Activated B cell treated with CpG ODN at 0.5 μM for 24 hours (primary cell): ENCODE results near the gene LZTS2. TPM values are rescaled to one million over a fixed set of nuclear protein-coding genes. Genes with fewer than 3 reads are reported as not detected.

Source experiments
- ATAC-seq: fragments of 200-7000 bp; cut with Tn5 transposase; one replicate; pipeline ENCODE4 v1.10.0; 2021; ENCODE audit warnings: low read depth, mild to moderate bottlenecking, moderate library complexity
- CTCF ChIA-PET: fragments of 350-600 bp; sonication (Branson Sonifier 250); formaldehyde crosslinking; loops from one replicate; lab custom pipeline; 2021; ENCODE audit warnings: antibody characterized with exemption; lab: Charles Lee
- POLR2A ChIA-PET: fragments of 350-600 bp; sonication (Branson Sonifier 250); formaldehyde crosslinking; loops from one replicate; lab custom pipeline; 2021; ENCODE audit warnings: antibody characterized with exemption; lab: Charles Lee
- DNase-seq: peaks from one replicate; pipeline ENCODE4 v3.0.0; 2022
- H3K27ac Mint-ChIP-seq: one replicate; pipeline ENCODE4 v1.8.0; 2020; ENCODE audit warnings: mixed read lengths
- H3K27me3 Mint-ChIP-seq: one replicate; pipeline ENCODE4 v1.8.0; 2021; ENCODE audit warnings: mixed read lengths
- H3K36me3 Mint-ChIP-seq: one replicate; pipeline ENCODE4 v1.8.0; 2021; ENCODE audit warnings: low read depth, mixed read lengths
- H3K4me1 Mint-ChIP-seq: one replicate; pipeline ENCODE4 v1.8.0; 2021; ENCODE audit warnings: mixed read lengths
- H3K4me3 Mint-ChIP-seq: one replicate; pipeline ENCODE4 v1.8.0; 2020; ENCODE audit warnings: mild to moderate bottlenecking, mixed read lengths
- H3K9me3 Mint-ChIP-seq: one replicate; pipeline ENCODE4 v1.8.0; 2020; ENCODE audit warnings: mixed read lengths
- CTCF ChIP-seq: fragments of 200-600 bp; IDR thresholded peaks from one replicate; pipeline ENCODE4 v1.8.0; 2022; ENCODE audit warnings: antibody characterized with exemption, mild to moderate bottlenecking
- intact Hi-C: fragments of 100-400 bp; cut with micrococcal nuclease; formaldehyde crosslinking; loops from one replicate; pipeline ENCODE4 v1.15.1; 2024
- total RNA-seq: library from RNA; stranded (reverse); gene quantifications from 2 replicates; pipeline ENCODE4 v1.2.3, GENCODE V29; 2022

LZTS2 gene
- total RNA-seq, 1 donor from 2014 or later = 14.9 TPM

- peaks cover 25% of the 10 kb centered on the region for H3K36me3 Mint-ChIP-seq
- intact Hi-C loops = loop anchor here (1.0 to 5.0 kb wide), 9 partner anchors 10 to 1645 kb away; partner anchors contain the start of genes HIF1AN, KAZALD1, MRPL43 and PDZD7
- peak; percentile 51 for TF ChIP-seq CTCF
- ChIA-PET POLR2A (interaction anchor here (0.6 to 4.5 kb wide), 12 partner anchors 11 to 1717 kb away, joined by 3 to 54 read pairs (median 4); partner anchors contain the start of genes ARL3, HIF1AN, KAZALD1 and MRPL43), CTCF (interaction anchor here (0.7 to 3.3 kb wide), 10 partner anchors 9 to 172 kb away, joined by 3 to 34 read pairs (median 6); partner anchors contain the start of genes KAZALD1, MRPL43, PDZD7 and SFXN3)
- H3K4me3 Mint-ChIP-seq = peak overlapping the region; percentile 87
- H3K27ac Mint-ChIP-seq = peak overlapping the region; percentile 94
- DNase-seq (peak; percentile 77), ATAC-seq (peak; percentile 35)
- no peaks in the 10 kb centered on the region for H3K9me3 Mint-ChIP-seq
- no peaks in the 10 kb centered on the region for H3K27me3 Mint-ChIP-seq
- H3K4me1 Mint-ChIP-seq = peaks cover 30% of the 10 kb centered on the region
These were observed 2.0 kb upstream of the LZTS2 start for GRCh38 chr10:100997360-100998182.

GRCh38 chr10:100998183-100998990, 1.2 kb upstream of the LZTS2 start:
- H3K9me3 Mint-ChIP-seq = no peaks in the 10 kb centered on the region
- DNase-seq = peak; percentile 60
- ChIA-PET POLR2A (interaction anchor here (0.6 to 4.5 kb wide), 11 partner anchors 11 to 1716 kb away, joined by 3 to 54 read pairs (median 4); partner anchors contain the start of genes ARL3, HIF1AN, KAZALD1 and MRPL43), CTCF (interaction anchor here (0.9 to 3.3 kb wide), 9 partner anchors 9 to 172 kb away, joined by 3 to 34 read pairs (median 7); partner anchors contain the start of genes KAZALD1, MRPL43 and TWNK)
- TF ChIP-seq CTCF = no peak
- H3K4me3 Mint-ChIP-seq = peak overlapping the region; percentile 87
- peak; percentile 26 for ATAC-seq
- H3K27me3 Mint-ChIP-seq = no peaks in the 10 kb centered on the region
- H3K27ac Mint-ChIP-seq = peak overlapping the region; percentile 88
- peaks cover 30% of the 10 kb centered on the region for H3K4me1 Mint-ChIP-seq
- intact Hi-C loops = loop anchor here (2.0 to 5.0 kb wide), 5 partner anchors 32 to 1644 kb away; partner anchors contain the start of genes HIF1AN, PDZD7, SFXN3 and TRIM8
- H3K36me3 Mint-ChIP-seq = peaks cover 20% of the 10 kb centered on the region

GRCh38 chr10:100998991-100999741, 442 bp upstream of the LZTS2 start:
- intact Hi-C loops = loop anchor here (1.0 to 5.0 kb wide), 6 partner anchors 14 to 1643 kb away; partner anchors contain the start of genes HIF1AN, PDZD7, SFXN3 and TRIM8
- peak; percentile 85 for DNase-seq
- POLR2A ChIA-PET = interaction anchor here (1.2 to 4.5 kb wide), 3 partner anchors 12 to 32 kb away, joined by 3 to 54 read pairs (median 7); partner anchors contain the start of genes MRPL43, PDZD7, SFXN3 and TWNK

More at GRCh38 chr10:100998991-100999741, 442 bp upstream of the LZTS2 start:
- H3K27me3 Mint-ChIP-seq = no peaks in the 10 kb centered on the region
- TF ChIP-seq CTCF = peak; percentile 80
- H3K9me3 Mint-ChIP-seq = no peaks in the 10 kb centered on the region
- H3K4me1 Mint-ChIP-seq = peaks cover 30% of the 10 kb centered on the region
- H3K4me3 Mint-ChIP-seq = peak overlapping the region; percentile 87
- peak overlapping the region; percentile 88 for H3K27ac Mint-ChIP-seq
- ATAC-seq = peak; percentile 63
- H3K36me3 Mint-ChIP-seq = peaks cover 18% of the 10 kb centered on the region
- CTCF ChIA-PET = interaction anchor here (0.7 to 3.3 kb wide), 5 partner anchors 8 to 17 kb away, joined by 4 to 34 read pairs (median 9); partner anchors contain the start of genes MRPL43 and TWNK
